Measurements from ENCODE around the gene CREB3. TPM values are rescaled to one million over a fixed set of nuclear protein-coding genes. Genes with fewer than 3 reads are reported as not detected.

Gene CREB3
- total RNA-seq, 1 donor from 2014 or later: 36.7 TPM

DNA sequence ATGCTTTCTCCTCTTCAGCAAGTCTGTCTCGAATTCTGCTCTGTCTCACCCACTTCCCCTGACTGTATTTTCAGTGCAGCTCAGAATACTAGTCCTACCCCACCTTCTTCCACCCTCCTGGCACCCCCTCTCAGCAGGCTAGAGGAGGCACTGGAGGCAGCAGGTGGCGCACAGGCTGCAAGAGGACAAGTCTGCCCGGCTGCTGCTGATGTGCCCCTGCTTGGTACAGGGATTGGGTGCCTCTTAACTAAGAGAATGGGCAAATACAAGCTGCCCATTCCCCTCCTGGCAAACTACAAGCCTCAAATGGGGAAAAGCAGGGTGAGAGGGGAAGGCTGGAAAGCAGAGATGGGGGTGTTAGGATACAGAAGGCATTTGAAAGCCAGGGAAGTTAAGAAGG, 5.5 kb upstream of the CREB3 start:
- peak; percentile 56 to 71 for DNase-seq (ENCODE audit: low read depth in 2 of 2)

DNA sequence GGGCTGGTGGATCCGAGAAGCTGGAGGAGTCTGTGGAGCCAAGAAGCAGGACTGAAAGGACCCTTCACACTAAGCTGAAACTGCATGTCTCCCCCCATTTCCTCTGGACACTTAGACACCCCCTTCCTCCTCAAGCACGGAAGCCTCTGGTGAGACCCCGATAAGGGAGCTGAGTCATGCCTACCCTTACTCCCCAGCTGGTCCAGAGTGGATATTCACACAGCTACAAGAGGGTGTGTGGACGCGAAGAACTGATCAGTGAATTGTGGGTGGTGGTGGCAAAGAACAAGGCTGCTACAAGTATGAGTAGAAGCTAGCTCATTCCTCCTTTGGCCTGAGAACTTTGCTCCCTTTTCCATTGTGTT, 4.8 kb upstream of the CREB3 start:
- DNase-seq (ENCODE audit: low read depth in 2 of 2): peak in 1 of 2 donors; percentile 60

DNA sequence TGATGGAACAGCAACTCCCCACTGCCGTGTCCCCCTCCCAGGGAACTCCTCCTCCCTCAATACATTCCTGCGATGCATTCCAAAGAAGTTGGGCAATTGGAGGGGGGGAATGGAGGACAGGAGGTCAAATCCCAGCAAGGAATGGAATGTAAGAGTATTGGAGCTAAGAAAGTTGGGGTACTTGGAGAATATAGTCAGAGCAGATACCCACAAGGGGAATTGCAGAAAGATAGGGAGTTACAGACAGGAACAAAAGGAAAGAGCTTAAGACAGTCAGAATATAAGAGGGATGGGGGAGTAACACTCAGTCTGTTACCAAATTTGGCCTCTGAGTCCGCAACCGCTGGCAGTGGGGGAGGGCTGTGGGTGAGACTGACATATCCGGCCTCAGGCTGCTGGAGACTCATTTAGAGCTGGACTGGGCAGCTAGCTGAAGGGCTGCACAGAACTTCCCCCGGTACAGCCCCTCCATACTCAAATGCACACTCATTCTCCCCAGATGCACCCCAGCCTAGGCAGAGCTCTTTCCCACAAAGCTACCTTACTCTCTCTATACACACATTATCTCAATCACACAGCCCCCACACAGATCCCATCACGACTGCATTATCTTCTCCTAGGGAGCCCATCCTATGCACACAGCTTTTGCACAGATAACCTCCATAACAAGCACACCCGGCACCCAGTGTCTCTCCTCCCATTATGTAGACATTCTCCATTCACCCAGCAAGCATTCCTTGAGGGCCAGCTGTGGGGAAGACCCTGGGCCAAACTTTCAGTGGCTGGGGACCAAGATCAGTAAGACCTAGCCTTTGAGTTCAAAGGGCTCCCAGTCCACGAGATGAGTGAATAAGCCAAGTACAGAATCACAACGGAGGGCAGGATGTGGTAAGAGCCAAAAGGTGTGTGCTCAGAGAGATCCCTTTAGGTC, 4.2 kb upstream of the CREB3 start:
- peak; percentile 32 to 82 for DNase-seq (ENCODE audit: low read depth in 2 of 2)

DNA sequence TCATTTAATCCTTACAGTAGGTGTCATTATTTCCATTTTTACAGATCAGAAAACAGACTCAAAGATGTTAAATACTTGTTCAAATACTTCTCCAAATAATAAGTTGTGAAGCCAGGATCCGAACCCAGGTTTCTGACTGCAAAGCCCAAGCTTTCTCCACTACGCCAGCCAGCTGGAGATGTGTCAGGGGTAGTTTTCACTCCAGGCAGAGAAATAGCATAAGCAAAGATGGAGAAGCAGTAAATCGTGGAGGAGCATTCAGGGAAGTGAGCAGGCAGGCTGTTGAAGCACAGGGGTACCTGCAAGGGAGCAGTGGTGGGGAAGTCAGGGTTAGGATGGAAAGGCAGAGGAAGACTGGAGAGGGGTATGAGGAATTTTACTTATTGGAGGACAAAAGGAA, 3.4 kb upstream of the CREB3 start:
- DNase-seq (ENCODE audit: low read depth in 2 of 2): no peak

DNA sequence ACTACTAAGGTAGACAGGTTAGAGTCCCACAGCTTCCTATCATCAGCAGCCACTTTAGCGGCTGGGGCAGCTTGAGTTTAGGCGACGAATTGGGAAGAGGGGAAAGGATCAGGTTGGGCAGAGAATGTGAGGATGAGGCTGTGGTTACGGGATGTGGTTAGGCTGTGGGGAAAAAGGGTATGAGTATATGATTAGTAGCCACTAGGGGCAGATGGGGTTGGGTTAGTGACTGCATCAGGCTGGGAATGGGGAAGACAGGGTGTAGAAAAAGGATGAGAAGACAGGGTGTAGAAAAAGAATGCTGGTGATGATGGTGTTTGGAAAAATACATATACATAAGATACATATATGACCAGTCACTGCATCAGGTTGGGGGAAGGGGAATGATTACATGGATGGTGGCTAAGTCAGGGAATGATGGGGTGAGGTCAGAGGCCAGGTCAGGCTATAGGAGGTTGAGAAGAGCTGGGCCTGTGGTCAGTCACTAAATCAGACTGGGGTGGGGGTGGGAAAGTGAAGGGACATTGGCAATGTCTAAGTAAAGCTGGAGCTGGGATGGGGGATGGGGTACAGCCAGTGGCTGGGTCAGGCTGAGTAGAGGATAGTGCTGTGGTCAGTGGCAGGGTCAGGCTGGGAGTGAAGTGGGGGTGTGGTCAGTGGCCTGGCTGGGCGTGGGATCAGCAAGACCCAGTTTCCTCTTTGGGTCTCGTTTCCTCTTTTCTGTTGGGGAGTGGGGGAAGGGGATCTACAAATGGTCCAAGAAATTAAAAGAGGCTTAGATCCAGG, 2.6 kb upstream of the CREB3 start:
- DNase-seq (ENCODE audit: low read depth in 2 of 2): peak; percentile 61 to 73

DNA sequence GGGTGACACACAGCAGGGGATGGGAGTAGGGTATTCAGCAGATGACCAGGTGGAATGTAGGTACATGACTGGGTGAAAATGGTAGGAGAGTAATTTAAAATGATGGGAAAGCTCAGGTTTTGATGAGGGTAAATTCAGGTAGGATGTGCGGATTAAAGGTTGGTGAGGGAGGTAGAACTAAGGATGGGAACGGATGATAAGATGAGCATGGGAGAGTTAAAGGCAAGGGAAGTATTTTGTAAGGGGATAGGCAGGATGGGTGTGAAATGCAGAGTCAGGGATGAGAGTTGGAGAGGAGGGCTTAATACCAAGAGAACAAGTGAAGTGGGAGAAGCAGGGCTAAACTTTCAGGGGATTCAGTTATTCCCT, 2.0 kb upstream of the CREB3 start:
- no peak for DNase-seq (ENCODE audit: low read depth in 2 of 2)

DNA sequence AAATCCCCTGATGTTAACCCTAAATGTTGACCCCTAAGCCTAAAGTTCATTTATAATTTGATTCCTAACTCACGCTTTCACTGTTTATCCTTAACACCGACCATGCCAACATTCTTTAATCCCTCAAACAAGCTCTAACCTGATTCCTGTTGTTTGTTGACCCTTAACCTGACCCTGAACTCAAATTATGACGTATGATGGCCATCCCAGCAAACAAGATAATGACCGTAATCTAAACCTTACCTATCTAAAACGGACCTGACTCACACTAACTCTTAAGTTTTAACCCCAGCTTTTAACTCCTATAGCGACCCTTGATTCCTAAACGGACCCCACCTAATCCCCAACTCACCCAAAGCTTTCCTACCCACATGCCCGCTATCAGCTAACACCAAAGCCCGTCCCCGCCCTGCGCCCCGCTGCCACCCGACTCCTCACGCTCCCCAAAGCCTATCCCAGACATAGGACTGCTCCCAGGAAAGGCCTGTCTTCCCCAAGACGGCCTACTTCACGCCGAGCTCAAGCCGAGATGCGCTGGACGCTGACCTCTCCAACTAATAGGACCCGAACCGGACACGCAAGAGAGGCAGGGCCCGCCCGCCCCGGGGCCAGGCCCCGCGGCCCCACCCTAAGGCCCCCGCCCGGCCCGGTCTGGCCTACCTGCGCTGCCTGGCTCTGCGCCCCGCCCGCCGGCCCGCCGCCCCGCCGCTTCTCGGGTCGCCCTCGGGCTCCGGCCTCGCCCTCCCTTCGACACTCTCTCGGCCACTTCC, 866 bp upstream of the CREB3 start:
- DNase-seq (ENCODE audit: low read depth in 2 of 2): no peak

DNA sequence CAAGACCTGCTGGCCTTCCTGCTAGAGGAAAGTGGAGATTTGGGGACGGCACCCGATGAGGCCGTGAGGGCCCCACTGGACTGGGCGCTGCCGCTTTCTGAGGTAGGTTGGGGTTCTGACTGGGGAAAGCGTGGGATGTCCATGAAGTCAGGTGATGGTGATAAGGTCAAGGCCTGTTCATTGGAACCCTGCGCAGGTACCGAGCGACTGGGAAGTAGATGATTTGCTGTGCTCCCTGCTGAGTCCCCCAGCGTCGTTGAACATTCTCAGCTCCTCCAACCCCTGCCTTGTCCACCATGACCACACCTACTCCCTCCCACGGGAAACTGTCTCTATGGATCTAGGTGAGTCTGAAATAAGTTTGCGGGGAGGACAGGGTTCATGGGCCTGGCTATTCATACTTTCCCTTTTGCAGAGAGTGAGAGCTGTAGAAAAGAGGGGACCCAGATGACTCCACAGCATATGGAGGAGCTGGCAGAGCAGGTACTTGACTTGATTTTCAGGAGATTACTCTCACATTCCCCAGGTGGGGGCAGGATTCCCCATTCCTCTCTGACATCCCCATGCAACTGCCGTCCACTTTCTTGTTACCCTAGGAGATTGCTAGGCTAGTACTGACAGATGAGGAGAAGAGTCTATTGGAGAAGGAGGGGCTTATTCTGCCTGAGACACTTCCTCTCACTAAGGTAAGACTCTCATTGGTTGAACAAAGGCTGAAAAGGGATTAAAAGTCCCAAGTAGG, 505 bp downstream of the CREB3 start:
- DNase-seq (ENCODE audit: low read depth in 2 of 2): peak; percentile 63 to 70

DNA sequence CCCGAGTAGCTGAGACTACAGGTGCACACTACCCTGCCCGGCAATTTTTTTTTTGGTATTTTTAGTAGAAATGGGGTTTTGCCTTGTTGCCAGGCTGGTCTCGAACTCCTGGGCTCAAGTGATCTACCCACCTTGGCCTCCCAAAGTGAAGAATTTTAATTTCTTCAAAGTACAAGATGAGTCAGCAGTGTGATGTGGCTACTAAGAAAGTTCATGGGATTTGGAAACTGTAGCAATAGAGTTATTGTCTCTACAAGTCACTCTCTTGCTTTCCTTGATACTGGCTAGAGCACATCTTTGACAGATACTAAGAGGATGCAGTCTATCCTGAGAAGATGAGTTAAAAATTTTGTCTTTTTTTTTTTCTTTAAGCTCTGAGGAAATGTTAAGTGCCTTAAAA, 1.6 kb downstream of the CREB3 start:
- DNase-seq (ENCODE audit: low read depth in 2 of 2): no peak

DNA sequence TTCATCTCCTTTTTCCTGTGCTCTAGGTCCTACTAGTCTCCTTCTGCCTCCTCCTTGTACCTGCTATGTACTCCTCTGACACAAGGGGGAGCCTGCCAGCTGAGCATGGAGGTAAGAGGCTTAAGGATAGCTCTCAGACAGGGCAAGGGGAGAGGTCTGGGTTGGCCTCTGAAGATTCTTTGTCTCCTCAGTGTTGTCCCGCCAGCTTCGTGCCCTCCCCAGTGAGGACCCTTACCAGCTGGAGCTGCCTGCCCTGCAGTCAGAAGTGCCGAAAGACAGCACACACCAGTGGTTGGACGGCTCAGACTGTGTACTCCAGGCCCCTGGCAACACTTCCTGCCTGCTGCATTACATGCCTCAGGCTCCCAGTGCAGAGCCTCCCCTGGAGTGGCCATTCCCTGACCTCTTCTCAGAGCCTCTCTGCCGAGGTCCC, 3.8 kb downstream of the CREB3 start:
- DNase-seq (ENCODE audit: low read depth in 2 of 2): peak; percentile 80 to 88

DNA sequence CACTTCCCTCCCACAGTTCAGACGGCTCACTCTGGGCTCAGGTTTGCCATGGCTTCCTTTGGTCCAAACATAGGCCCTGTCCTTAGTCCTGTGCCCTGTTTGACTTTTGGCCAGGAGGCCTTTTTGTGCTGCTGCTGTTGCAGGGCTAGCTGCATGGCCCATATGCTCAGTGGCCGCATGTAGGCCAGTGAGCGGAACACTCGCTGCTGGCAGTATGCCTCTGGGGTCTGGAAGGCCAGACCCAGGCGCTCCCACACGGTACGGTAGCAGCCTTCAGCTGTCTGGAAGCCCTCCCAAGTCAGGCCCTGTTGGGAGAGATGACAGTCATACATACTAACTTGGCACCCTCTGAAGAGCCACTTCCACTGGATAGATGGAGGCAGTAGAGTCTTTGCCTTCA, 4.7 kb downstream of the CREB3 start:
- no peak for DNase-seq (ENCODE audit: low read depth in 2 of 2)

DNA sequence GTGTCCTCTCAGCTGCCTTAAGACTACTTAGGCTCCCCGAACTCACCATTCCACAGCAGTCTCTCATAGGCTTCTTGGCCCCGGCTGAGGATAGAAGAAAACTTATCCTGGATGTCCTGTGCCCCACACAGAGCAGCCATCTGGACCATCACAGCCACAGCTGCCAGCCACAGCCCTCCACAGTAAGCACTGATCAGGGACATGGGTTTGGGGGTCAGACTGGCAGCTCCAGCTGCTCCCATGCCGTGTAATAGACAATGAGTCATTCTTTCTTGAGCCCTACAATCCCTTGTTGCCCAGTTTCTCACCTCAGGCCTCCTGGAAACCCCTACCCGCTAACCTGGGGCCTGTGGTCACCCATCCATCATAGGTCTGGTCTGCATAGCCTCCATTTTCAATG, 5.7 kb downstream of the CREB3 start:
- DNase-seq (ENCODE audit: low read depth in 2 of 2): no peak

DNA sequence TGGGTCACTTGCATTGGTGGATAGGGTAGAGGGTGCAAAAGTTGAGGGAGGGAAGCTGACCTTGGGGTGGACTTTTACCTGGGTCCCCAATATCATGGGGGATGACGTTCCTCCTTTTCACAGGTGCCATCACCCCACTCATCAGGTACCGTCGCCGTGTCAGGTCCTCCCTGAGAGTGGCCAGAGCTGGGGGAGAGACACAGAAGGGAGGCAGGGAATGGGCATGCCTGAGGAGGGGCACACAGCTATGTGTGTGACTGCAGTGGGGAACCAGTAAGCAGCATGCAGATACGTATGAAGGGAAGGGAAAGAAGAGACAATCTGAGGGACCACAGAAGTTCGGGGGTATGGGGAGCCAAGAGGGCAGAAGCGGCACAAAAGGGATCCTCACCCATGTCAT, 6.5 kb downstream of the CREB3 start:
- no peak for DNase-seq (ENCODE audit: low read depth in 2 of 2)

DNA sequence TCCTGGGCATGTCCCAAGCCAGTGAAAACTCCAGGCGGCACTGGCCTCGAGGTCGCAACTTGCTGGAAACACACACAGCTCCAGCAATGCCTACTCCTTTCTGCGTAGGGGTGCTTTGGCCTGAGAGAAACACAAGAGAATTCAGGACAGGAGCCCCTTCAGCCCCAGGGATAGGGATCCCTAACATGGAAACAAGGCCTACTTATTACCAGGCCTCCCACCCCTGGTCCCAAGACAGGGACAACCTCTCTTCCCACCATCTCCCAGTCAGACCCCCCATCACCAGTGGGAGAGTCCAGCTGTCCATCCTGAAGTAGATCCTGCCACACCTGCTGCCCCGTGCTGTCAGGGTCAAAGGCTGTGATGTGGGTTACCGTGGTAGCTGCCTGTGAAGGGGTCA, 7.8 kb downstream of the CREB3 start:
- no peak for DNase-seq (ENCODE audit: low read depth in 2 of 2)

DNA sequence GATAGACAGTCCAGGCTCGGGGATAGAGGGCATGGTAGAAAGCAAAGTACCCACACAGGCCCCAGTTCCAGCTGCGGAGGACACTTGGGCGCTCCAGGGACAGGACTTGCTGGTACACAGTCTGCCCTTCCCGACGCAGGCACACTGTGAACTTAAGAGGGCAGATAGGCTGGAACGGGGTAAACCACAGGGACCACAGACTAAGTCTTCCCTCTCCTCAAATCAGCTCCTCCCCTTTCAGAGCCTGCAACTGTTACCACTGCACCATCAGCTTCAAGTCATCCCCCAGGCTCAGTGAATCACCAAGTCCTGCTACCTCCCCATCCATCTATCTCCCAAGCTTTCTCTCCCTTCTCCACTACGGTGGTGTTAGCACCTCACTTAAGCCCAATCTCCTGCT, 9.3 kb downstream of the CREB3 start:
- no peak for DNase-seq (ENCODE audit: low read depth in 2 of 2)

DNA sequence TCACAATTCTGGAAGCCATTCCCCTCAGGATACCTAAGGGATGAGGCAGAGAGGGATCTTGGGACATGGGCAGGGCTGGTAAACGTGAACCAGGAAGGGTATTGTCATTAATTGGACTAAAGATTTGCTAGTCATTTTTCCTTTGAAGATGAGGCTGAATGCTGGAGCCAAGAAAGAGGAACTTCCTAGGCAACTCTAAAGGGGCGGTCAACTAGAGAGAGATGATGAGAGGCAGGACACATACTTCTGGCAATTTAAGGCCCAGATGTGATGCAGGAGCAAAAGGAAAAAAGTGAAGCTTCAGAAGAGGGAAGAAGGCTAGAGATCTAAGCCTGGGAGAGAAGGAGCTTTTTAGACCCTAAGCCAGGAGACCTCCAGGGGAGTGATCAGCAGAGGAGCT, 11.0 kb downstream of the CREB3 start:
- DNase-seq (ENCODE audit: low read depth in 2 of 2): no peak

DNA sequence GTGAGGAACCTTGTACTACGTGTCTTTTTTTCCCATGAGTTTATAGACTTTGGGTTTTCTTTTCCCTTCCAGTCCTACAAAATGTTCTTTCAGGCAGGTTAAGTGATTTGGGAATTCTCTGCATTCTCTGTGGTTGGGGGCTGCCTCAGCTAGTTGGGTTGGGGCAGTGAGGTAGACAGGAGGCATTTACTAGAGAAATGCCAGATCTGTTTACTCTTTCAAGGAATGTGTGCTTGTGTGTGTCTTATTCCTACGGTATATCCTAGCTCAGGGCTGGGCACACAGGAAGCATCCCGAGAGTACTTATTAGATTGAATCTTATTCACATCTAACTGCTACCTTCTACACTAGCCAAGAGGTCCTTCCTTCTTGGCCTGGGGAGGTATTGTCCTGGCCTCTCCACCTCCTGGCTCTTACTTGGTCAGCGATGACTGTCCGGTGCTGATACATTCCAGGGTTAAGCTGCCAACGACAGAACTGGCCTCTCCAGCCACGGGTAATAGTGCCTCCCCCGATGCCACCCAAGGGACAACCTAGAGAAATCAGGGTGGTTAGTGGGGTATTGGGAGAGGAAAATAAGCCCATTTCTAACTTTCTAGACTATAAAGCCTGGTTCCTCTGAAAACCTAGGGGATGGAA, 11.5 kb downstream of the CREB3 start:
- DNase-seq (ENCODE audit: low read depth in 2 of 2): no peak

DNA sequence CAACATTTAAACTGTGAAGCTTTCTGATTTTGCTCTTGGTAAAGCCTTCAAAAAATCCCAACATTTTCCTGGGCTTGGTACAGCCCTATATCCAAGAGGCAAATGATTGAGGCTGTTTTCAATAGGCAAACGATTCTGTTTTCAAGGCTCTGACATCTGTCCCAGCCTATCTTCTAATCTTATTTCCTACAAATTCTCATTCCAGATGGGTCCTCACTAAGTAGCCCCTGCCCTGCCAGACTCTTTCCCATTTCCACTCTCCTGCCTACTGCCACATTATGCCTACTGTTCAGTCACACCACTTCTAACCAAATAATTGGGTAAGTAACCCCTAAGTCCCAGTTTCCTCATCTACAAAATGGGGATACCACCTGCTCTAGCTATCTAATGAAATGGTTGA, 13.1 kb downstream of the CREB3 start:
- no peak for DNase-seq (ENCODE audit: low read depth in 2 of 2)

DNA sequence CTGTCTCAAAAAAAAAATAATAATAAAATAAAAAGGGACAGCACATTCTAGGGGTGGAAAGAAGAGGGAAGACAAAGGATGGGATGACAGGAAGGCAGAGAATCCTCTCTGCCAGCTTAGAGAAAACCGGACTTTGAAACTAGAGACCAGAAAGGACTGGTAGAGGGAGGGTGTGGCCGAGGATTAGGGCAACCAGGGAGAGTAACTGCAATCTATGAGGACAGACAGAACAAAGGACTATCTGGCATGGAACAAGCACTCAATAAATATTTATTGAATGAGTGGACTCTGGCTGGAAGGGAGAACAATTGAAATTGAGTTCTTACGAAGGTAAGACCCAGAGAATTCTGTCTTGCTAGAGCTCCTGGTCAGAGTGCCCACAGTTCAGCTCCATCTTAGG, 14.1 kb downstream of the CREB3 start:
- DNase-seq (ENCODE audit: low read depth in 2 of 2): no peak

DNA sequence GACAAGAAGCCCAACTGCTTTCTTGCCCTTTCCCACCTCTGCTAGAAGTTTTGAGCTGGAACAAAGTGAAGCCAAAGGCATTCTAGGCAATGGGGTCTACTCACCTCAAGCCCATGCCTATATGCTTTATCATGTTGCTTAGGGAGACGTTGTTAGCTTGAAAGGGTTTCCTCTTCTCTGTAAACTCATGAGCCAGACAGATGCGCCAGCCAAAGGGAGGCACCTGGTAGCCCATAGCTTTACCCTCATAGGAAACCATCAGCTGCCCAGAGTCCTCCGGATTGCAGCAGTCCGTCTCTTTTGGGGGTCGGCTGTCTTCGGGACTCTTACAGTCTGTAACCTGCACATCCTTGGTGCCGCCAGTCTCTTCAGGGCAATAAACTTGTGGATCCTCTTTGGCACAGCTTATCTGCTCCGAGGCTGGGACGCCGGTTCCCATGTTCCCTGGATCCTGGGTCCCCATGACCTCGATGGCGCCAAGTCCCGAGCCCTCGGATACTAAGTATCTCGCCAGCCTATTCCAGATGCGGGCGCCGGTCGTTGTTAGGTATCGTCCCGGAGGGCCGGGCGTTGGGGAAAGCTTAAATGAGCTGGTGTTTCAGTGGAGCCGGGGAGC, 15.9 kb downstream of the CREB3 start:
- peak; percentile 38 to 39 for DNase-seq (ENCODE audit: low read depth in 2 of 2)
